G401 (cell line): ENCODE measurements around the gene PRKAR2B. TPM values are rescaled to one million over a fixed set of nuclear protein-coding genes. Genes with fewer than 3 reads are reported as not detected.
A peak's percentile ranks its signal among the peaks of the same experiment; 100 is the strongest.
"Not testable (repeated sequence)": the region's sequence is repeated elsewhere in the genome, so short reads cannot be mapped to it uniquely, and the experiment has no call there.

Experiments used
- DNase-seq: peaks from one replicate; pipeline ENCODE4 v3.0.0-alpha.2; 2015; ENCODE audit warnings: low spot score
- in situ Hi-C: cut with HindIII; loops from 2 replicates; pipeline ENCODE4 v1.10.0; 2016; ENCODE audit warnings: low sequenced_read_pairs, mixed read lengths
- total RNA-seq: library from RNA; depleted of rRNA; stranded (reverse); fragments of >200 nt; shearing (Covaris generic); gene quantifications from 2 replicates; pipeline ENCODE4 v1.2.3, GENCODE V29; 2014

The PRKAR2B gene
- total RNA-seq, 1 experiment from 2014 or later: 104 TPM

GRCh38 chr7:107145067-107145838 lies 100.7 kb downstream of the PRKAR2B start:
- in situ Hi-C loops: no loop called here
- no peak for DNase-seq

DNA sequence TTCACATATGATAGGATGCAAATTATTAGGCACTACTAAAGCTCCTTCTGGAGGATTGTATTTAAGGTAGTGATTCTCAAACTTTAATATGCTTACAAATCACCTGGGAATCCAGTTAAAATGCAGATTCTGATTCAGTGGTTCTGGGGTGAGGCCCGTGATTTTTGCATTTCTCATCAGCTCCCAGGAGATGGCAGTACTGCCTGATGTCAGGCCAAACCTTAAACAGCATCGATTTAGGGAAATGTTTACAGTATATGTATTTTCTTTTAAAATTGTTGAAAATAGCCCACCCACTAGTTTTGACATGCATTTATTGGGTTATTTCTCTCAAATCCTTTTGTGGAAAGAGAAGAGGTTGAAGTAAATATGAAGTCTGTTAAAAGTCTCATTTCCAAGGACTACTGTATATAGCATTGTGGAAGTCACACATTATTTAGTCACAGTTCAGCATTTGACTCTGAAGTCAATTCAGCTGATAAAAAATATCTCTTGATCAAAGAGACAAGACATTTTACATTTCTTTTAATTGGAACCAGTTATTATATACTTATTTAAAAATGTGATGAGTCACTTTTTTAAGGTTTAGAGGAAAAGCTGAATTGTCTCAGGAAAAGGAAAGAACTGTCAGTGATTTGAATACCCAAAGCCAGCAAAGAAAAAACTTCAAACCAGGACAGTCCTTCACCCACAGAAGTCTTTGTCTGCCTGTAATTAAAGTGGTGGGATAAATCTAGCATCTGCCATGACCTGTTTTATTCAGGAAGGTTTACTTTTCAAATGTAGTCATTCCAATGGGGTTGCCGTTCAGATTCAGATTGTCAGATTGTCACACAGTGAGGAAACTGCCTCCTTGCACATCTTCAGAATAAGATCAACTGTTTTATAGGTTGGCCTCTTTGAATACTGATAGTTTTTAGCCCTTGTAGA lies 103.2 kb downstream of the PRKAR2B start:
- in situ Hi-C loops: no loop called here
- DNase-seq: peak; percentile 60

DNA sequence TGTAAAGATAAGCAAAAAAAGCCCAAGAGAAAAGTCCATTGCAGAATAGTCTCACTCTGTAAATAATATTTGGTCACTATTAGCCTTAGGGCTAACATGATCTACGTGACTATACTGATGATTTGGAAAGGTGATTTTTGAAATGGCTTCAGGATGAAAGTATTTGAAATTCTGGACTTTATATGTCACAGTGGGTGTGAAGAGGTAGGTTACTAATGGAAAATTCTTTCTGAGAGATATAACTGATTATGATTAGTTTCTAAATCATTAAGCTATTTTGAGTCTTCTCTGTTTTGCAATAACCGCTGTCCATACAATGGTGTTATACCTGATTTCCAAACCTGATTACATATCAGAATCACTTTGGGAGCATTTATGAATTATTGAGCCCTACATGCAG lies 104.2 kb downstream of the PRKAR2B start:
- in situ Hi-C loops: no loop called here
- no peak for DNase-seq

DNA sequence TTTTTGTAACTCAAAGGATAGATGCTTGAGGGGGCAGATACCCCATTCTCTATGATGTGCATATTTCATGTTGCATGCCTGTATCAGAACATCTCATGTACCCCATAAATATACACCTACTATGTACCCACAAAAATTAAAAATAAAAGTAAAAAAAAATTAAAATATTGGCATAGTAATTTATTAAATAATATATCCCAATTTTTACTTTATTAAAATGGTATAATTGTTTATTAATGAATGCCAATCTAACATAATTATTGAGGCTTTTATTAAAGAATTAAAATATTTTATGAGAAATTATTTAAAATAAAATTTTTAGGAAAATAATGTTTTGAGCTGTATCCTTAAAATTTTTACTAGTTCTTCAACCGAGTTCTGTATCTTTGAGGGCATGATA lies 105.4 kb downstream of the PRKAR2B start:
- DNase-seq: no peak
- in situ Hi-C loops: no loop called here

GRCh38 chr7:107150375-107151073 lies 106.0 kb downstream of the PRKAR2B start:
- in situ Hi-C loops: no loop called here
- DNase-seq: peak; percentile 64

DNA sequence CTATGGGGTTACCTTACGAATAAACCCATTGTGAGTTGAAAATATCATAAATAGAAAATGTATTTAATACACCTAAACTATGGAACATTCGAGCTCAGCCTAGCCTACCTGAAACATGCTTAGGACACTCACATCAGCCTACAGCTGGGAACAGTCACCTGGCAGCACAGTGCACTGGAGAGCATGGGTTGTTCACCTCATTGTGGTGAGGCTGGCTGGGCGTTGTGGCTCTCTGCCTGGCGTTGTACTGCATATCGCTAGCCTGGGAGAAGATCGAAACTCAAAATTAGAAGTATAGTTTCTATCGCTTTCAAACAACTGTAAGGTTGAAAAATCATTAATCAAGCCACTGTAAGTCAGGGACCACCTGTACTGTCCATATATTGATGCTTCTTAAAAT lies 107.0 kb downstream of the PRKAR2B start:
- in situ Hi-C loops: no loop called here
- no peak for DNase-seq

DNA sequence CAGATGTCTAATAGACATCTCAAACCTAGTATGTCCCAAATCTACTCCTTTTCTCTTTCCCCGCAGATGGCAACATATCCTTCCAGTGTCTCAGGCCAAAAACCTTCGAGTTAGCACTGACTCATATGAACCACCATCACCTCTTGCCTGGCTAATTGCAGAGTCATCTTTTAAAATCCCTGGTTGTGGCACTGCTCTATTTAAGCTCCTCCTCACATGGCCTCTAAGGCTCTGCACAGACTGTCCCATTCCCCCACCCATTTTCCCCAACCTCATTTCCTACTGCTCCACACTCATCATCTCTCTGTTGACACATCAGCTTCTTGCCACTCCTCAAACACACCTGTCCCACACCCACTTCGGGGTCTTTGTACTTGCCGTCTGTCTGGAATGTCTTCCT lies 107.5 kb downstream of the PRKAR2B start:
- DNase-seq: no peak
- in situ Hi-C loops: no loop called here

GRCh38 chr7:107154826-107155225 lies 110.3 kb downstream of the PRKAR2B start:
- in situ Hi-C loops: no loop called here
- no peak for DNase-seq

GRCh38 chr7:107155726-107156125 lies 111.2 kb downstream of the PRKAR2B start:
- in situ Hi-C loops, DNase-seq: not testable (repeated sequence)

GRCh38 chr7:107157091-107157490 lies 112.6 kb downstream of the PRKAR2B start:
- in situ Hi-C loops: no loop called here
- no peak for DNase-seq

DNA sequence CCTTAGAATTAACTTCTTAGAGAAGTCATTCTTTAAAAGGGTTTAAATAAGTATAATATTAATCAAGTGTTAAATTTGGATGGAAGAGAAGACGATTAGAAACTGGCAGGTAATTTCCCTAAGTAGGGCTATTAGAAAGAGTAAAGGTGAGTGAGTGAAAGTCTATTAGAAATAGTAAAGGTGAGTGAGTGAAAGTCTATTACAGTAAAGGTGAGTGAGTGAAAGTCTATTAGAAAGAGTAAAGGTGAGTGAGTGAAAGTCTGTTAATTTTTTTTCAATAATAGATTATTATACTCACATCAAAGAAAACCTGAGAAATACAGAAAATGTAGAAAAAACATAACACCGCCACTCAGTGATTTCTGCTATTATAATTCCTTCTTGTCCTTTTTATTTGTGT lies 113.5 kb downstream of the PRKAR2B start:
- in situ Hi-C loops: no loop called here
- no peak for DNase-seq

DNA sequence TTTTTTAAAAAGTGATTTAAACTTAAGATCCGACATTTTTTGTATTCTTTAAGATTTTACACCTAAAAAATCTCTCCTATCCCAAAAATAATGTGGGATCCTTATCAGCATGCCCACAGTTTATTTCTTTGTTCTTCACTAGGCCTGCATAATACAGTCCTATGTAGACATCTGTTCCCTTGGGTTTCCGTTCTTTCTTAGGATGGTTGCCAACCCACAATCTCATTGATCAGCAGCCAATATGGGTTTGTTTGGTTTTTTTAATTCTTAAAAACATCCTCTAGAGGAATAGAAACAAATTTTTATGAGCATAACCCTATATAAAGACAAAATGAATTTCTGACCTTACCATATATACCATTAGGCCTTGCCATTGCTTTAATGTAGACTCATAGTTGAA lies 115.9 kb downstream of the PRKAR2B start:
- in situ Hi-C loops: no loop called here
- DNase-seq: no peak

- no peak for DNase-seq
- in situ Hi-C loops: no loop called here
These were observed 116.9 kb downstream of the PRKAR2B start for GRCh38 chr7:107161415-107161814.

DNA sequence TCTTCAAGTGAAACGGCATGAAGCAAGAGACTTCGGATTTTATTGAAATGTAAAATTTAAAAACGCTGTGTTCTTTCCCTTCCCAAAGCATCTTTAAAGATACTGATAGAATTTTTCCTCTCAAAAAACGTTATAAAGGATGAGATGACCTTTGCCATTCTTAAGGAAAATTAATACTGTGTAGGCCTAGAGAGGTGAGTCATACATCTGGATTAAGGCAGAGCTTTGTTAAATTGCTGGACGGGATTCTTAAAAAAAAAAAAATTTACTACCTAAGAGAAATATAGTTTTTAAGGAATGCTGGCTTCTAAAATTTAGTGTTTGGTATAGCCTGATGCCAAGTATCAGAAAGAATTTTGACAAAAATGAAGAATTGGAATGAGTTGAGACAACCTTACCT lies 118.0 kb downstream of the PRKAR2B start:
- DNase-seq: no peak
- in situ Hi-C loops: no loop called here

- in situ Hi-C loops: no loop called here
- no peak for DNase-seq
These were observed 119.6 kb downstream of the PRKAR2B start for GRCh38 chr7:107164092-107164491.

GRCh38 chr7:107165341-107165740 lies 120.8 kb downstream of the PRKAR2B start:
- in situ Hi-C loops: no loop called here
- DNase-seq: no peak

GRCh38 chr7:107166736-107167426 lies 122.4 kb downstream of the PRKAR2B start:
- no peak for DNase-seq
- in situ Hi-C loops: no loop called here

DNA sequence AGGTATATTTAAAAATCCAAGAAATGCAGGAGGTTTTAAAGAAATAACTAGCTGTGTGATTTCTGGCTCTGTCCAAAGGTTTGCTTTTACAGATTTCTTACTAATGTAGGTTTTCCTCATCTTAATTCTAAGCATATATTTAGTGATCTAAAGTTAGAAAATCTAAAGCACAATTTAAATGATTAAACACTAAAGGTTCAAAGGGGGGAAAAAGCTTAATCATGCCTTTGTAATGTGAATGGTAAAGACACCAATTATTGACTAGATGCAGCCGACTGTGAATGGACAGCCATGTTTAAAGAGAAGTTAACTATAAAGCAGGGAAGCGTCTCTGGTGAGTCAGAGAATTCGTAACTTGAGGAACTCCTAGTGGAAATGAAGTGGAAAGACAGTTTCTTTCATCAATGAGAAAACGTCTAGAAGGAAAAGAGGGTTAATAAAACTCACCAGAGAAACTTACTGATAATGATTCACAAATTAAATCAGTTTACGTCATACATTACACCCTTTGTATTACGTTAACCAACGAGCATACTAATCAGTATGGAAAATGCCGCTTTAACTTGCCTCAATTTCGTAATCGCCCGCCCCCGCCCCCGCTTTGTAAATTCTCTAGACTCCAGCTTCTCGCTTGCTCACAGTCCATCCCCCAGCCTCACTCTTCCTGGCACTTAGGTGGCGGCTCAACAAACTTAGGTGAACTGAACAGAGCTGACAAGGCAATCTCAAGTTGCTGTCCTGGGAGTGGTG lies 123.2 kb downstream of the PRKAR2B start:
- in situ Hi-C loops: no loop called here

More for the DNA sequence above, 123.2 kb downstream of the PRKAR2B start:
- peak; percentile 65 for DNase-seq
